ENCODE results near the gene CSMD2. TPM values are rescaled to one million over a fixed set of nuclear protein-coding genes. Genes with fewer than 3 reads are reported as not detected.
"Not testable (repeated sequence)": the region's sequence is repeated elsewhere in the genome, so short reads cannot be mapped to it uniquely, and the experiment has no call there.

Gene CSMD2
- total RNA-seq, 1 donor from 2014 or later: 0.98 TPM

- DNase-seq (ENCODE audit: low read depth): no peak
These were observed 51.7 kb downstream of the CSMD2 start for GRCh38 chr1:34113362-34113761.

GRCh38 chr1:34108711-34109110 lies 56.3 kb downstream of the CSMD2 start:
- no peak for TF ChIP-seq CTCF (conservative IDR thresholded peaks at IDR 0.05; ENCODE audit: low read depth, low read length)
- DNase-seq (ENCODE audit: low read depth): no peak
- no peak overlapping the region for H3K4me3 ChIP-seq (ENCODE audit: low read depth, low read length)

More at GRCh38 chr1:34113362-34113761, 51.7 kb downstream of the CSMD2 start:
- no peak overlapping the region for H3K4me3 ChIP-seq (ENCODE audit: low read depth, low read length)
- TF ChIP-seq CTCF (conservative IDR thresholded peaks at IDR 0.05; ENCODE audit: low read depth, low read length): peak; percentile 11

GRCh38 chr1:34108269-34108668 lies 56.8 kb downstream of the CSMD2 start:
- TF ChIP-seq CTCF (conservative IDR thresholded peaks at IDR 0.05; ENCODE audit: low read depth, low read length): no peak
- no peak for DNase-seq (ENCODE audit: low read depth)
- no peak overlapping the region for H3K4me3 ChIP-seq (ENCODE audit: low read depth, low read length)

GRCh38 chr1:34101151-34101550 lies 63.9 kb downstream of the CSMD2 start:
- DNase-seq (ENCODE audit: low read depth): peak; percentile 6
- no peak overlapping the region for H3K4me3 ChIP-seq (ENCODE audit: low read depth, low read length)
- no peak for TF ChIP-seq CTCF (conservative IDR thresholded peaks at IDR 0.05; ENCODE audit: low read depth, low read length)

GRCh38 chr1:34100332-34100731 lies 64.7 kb downstream of the CSMD2 start:
- no peak for TF ChIP-seq CTCF (conservative IDR thresholded peaks at IDR 0.05; ENCODE audit: low read depth, low read length)
- H3K4me3 ChIP-seq (ENCODE audit: low read depth, low read length): no peak overlapping the region
- DNase-seq (ENCODE audit: low read depth): no peak

- DNase-seq (ENCODE audit: low read depth); H3K4me3 ChIP-seq (ENCODE audit: low read depth, low read length): not testable (repeated sequence)
These were observed 72.6 kb downstream of the CSMD2 start for GRCh38 chr1:34092399-34092798.

- TF ChIP-seq CTCF (conservative IDR thresholded peaks at IDR 0.05; ENCODE audit: low read depth, low read length): no peak
- H3K4me3 ChIP-seq (ENCODE audit: low read depth, low read length): no peak overlapping the region
- no peak for DNase-seq (ENCODE audit: low read depth)
These were observed 75.3 kb downstream of the CSMD2 start for GRCh38 chr1:34089731-34090130.

GRCh38 chr1:34087986-34088385 lies 77.0 kb downstream of the CSMD2 start:
- no peak for DNase-seq (ENCODE audit: low read depth)
- no peak for TF ChIP-seq CTCF (conservative IDR thresholded peaks at IDR 0.05; ENCODE audit: low read depth, low read length)
- no peak overlapping the region for H3K4me3 ChIP-seq (ENCODE audit: low read depth, low read length)
